SK-N-SH (cell line): ENCODE data around the gene NT5M. TPM values are rescaled to one million over a fixed set of nuclear protein-coding genes. Genes with fewer than 3 reads are reported as not detected.

ENCODE experiments used
- CTCF ChIA-PET: fragments of 300-600, 350-600 bp; formaldehyde crosslinking; extraction: SDS; loops from one replicate; lab custom pipeline; 2021; lab: Yijun Ruan, JAX
- POLR2A ChIA-PET: fragments of 350-600 bp; sonication (Branson Sonifier 250); formaldehyde crosslinking; extraction: SDS; loops from one replicate; lab custom pipeline; 2020; ENCODE audit warnings: antibody characterized with exemption, inconsistent platforms; lab: Yijun Ruan, JAX
- DNase-seq: peaks from one replicate; pipeline ENCODE4 v3.0.0; 2012
- H2AFZ ChIP-seq: fragments of 200-600 bp; sonication (generic); 2 replicates; pipeline ENCODE4 v1.8.1; 2016; ENCODE audit warnings: antibody characterized with exemption, mild to moderate bottlenecking, low read depth
- H3F3A ChIP-seq: fragments of 200-600 bp; sonication (generic); replicated peaks from 2 replicates; pipeline ENCODE3; 2016; ENCODE audit warnings: antibody characterized with exemption, mild to moderate bottlenecking; ENCODE audit not compliant: insufficient read depth
- H3K27ac ChIP-seq, 2 experiments: fragments of 200-500 bp in 1 of 2; fragments of 200-600 bp in 1 of 2; sonication (Bioruptor generic) in 1 of 2; sonication (generic), shearing (Covaris generic) in 1 of 2; 2 replicates each; pipeline versions ENCODE4 v1.5.1 to v1.6.1; 2014 to 2016; ENCODE audit warnings: low read depth in 2 of 2, inconsistent platforms in 1 of 2, low read length in 1 of 2, mild to moderate bottlenecking in 1 of 2, mixed read lengths in 1 of 2
- H3K27me3 ChIP-seq: fragments of 200-600 bp; sonication (generic), shearing (Covaris generic); 2 replicates; pipeline ENCODE4 v1.6.1; 2016; ENCODE audit warnings: mixed run types; ENCODE audit not compliant: insufficient read depth
- H3K36me3 ChIP-seq, 2 experiments: fragments of 200-500 bp in 1 of 2; fragments of 200-600 bp in 1 of 2; sonication (Bioruptor generic) in 1 of 2; sonication (generic) in 1 of 2; replicated peaks in 1 of 2; 2 replicates each; pipeline versions ENCODE3 to v1.5.1; 2014 to 2016; ENCODE audit warnings: low read length in 1 of 2, mild to moderate bottlenecking in 1 of 2; ENCODE audit not compliant: insufficient read depth in 2 of 2, control insufficient read depth in 1 of 2
- H3K4me1 ChIP-seq, 2 experiments: fragments of 200-500 bp in 1 of 2; fragments of 200-600 bp in 1 of 2; sonication (Bioruptor generic) in 1 of 2; sonication (generic), shearing (Covaris generic) in 1 of 2; 2 replicates each; pipeline versions ENCODE4 v1.5.1 to v1.6.1; 2014 to 2016; ENCODE audit warnings: low read depth in 1 of 2, low read length in 1 of 2, mixed run types in 1 of 2; ENCODE audit not compliant: insufficient read depth in 2 of 2, control insufficient read depth in 1 of 2
- H3K4me2 ChIP-seq: fragments of 200-600 bp; sonication (generic), shearing (Covaris generic); 2 replicates; pipeline ENCODE4 v1.6.1; 2017; ENCODE audit warnings: mixed run types
- H3K4me3 ChIP-seq, 2 experiments: fragments of 200-500 bp in 1 of 2; fragments of 200-600 bp in 1 of 2; sonication (Bioruptor generic) in 1 of 2; sonication (generic), shearing (Covaris generic) in 1 of 2; 2 replicates each; pipeline versions ENCODE4 v1.5.1 to v1.8.1; 2014 to 2016; ENCODE audit warnings: low read depth in 2 of 2, inconsistent platforms in 1 of 2, low read length in 1 of 2, mild to moderate bottlenecking in 1 of 2, mixed read lengths in 1 of 2, moderate library complexity in 1 of 2
- H3K79me2 ChIP-seq: fragments of 200-600 bp; sonication (generic); 2 replicates; pipeline ENCODE4 v1.8.1; 2017; ENCODE audit warnings: mild to moderate bottlenecking; ENCODE audit not compliant: insufficient read depth
- H3K9ac ChIP-seq: fragments of 200-600 bp; sonication (generic); 2 replicates; pipeline ENCODE4 v1.6.1; 2017; ENCODE audit warnings: mixed run types
- H3K9me2 ChIP-seq: fragments of 200-600 bp; sonication (generic); 2 replicates; pipeline ENCODE4 v1.6.1; 2017; ENCODE audit warnings: mixed run types
- H3K9me3 ChIP-seq: fragments of 200-600 bp; sonication (generic); 2 replicates; pipeline ENCODE4 v1.6.1; 2017; ENCODE audit warnings: mixed run types, mild to moderate bottlenecking, moderate library complexity
- H4K20me1 ChIP-seq: fragments of 200-600 bp; sonication (generic); 2 replicates; pipeline ENCODE4 v1.6.1; 2017; ENCODE audit warnings: mild to moderate bottlenecking, mixed run types; ENCODE audit not compliant: insufficient read depth
- ELF1 ChIP-seq: IDR thresholded peaks from 2 replicates; pipeline ENCODE4 v1.4.0; 2012
- EZH2phosphoT487 ChIP-seq: fragments of 200-600 bp; sonication (generic); IDR thresholded peaks from 2 replicates; pipeline ENCODE4 v1.6.1; 2017; ENCODE audit warnings: low read depth, mixed run types, mild to moderate bottlenecking, antibody characterized with exemption, moderate library complexity, borderline replicate concordance
- FOSL2 ChIP-seq: IDR thresholded peaks from 2 replicates; pipeline ENCODE4 v1.4.0; 2012; ENCODE audit warnings: low read depth, mild to moderate bottlenecking, moderate library complexity, borderline replicate concordance
- FOXJ3 ChIP-seq: sonication (generic); formaldehyde crosslinking; IDR thresholded peaks from 2 replicates; pipeline ENCODE4 v1.5.1; 2020; ENCODE audit warnings: mild to moderate bottlenecking, missing genetic modification reagents
- FOXM1 ChIP-seq: IDR thresholded peaks from 2 replicates; pipeline ENCODE4 v1.4.0; 2012; ENCODE audit warnings: low read depth, mild to moderate bottlenecking
- IRF3 ChIP-seq: fragments of 150-350 bp; IDR thresholded peaks from 2 replicates; pipeline ENCODE4 v1.6.1; 2016; ENCODE audit warnings: mild to moderate bottlenecking, low read depth, low read length
- JUND ChIP-seq: IDR thresholded peaks from 2 replicates; pipeline ENCODE4 v1.4.0; 2012
- MAX ChIP-seq: IDR thresholded peaks from 2 replicates; pipeline ENCODE4 v1.4.0; 2012; ENCODE audit warnings: low read depth
- PBX3 ChIP-seq: IDR thresholded peaks from 2 replicates; pipeline ENCODE4; 2012
- POLR2AphosphoS5 ChIP-seq: IDR thresholded peaks from 2 replicates; pipeline ENCODE4 v1.6.1; 2012; ENCODE audit warnings: low read depth, low read length
- REST ChIP-seq: IDR thresholded peaks from 2 replicates; pipeline ENCODE4 v1.6.1; 2012; ENCODE audit warnings: mild to moderate bottlenecking, low read depth, low read length, moderate library complexity
- RXRA ChIP-seq: IDR thresholded peaks from 2 replicates; pipeline ENCODE4 v1.4.0; 2012; ENCODE audit warnings: low read depth, mild to moderate bottlenecking, borderline replicate concordance
- TAF1 ChIP-seq: IDR thresholded peaks from 2 replicates; pipeline ENCODE4 v1.6.1; 2012; ENCODE audit warnings: low read depth, mild to moderate bottlenecking, low read length, moderate library complexity, borderline replicate concordance
- USF2 ChIP-seq: fragments of 150-350 bp; IDR thresholded peaks from 2 replicates; pipeline ENCODE4 v1.6.1; 2017; ENCODE audit warnings: antibody characterized with exemption, low read length, low read depth, borderline replicate concordance
- WGBS: methylation state at CpG from one replicate; pipeline ENCODE4 v1.1.6; 2017; ENCODE audit warnings: low lambda C conversion rate; 5-methylcytosine and 5-hydroxymethylcytosine counted together
- polyA plus RNA-seq, 3 experiments: library from polyadenylated mRNA; depleted of rRNA; stranded (reverse); fragments of >200 nt; gene quantifications; 2 replicates each; pipeline ENCODE4 v1.2.3, GENCODE V29; 2012

NT5M gene
- polyA plus RNA-seq, 1 of the 3 experiments (the other 2 are of a cell fraction): 3.9 TPM

- Histone ChIP-seq H4K20me1 (no peaks in the 10 kb centered on the region), H3K79me2 (no peaks in the 10 kb centered on the region), H3K27me3 (no peaks in the 10 kb centered on the region), H3F3A (peaks cover 5% of the 10 kb centered on the region), H3K9me3 (peaks cover 15% of the 10 kb centered on the region; the same call in 1 of the 2 replicates), H3K4me1 (peaks cover 0 to 7% of the 10 kb centered on the region in 2 experiments; a peak in 1 of 4 replicates), H2AFZ (no peak overlapping the region), H3K9ac (no peak overlapping the region), H3K27ac (no peak overlapping the region), H3K4me2 (no peak overlapping the region), H3K36me3 (no peaks in the 10 kb centered on the region), H3K9me2 (no peaks in the 10 kb centered on the region), H3K4me3 (no peak overlapping the region)
- DNase-seq: no peak
- 26% methylated on average over 3 of the region's 3 CpGs for WGBS
- no peak for TF ChIP-seq FOXJ3 (CRISPR knock-in tag)
- no peak for TF ChIP-seq ELF1
- no peak for TF ChIP-seq MAX
- no peak for TF ChIP-seq TAF1
- ChIA-PET CTCF (interaction anchor here (1.3 to 3.6 kb wide), 2 partner anchors 211 to 284 kb away, joined by 4 to 14 read pairs; no protein-coding TSS in a partner anchor), POLR2A (no interaction called here)
Measured at GRCh38 chr17:17358060-17358751, 55.0 kb downstream of the NT5M start.

- no peak for DNase-seq
- no peak overlapping the region for H2AFZ ChIP-seq
- H3K36me3 ChIP-seq: no peaks in the 10 kb centered on the region
- peaks cover 15% of the 10 kb centered on the region; the same call in 1 of the 2 replicates for H3K9me3 ChIP-seq
- no peak overlapping the region for H3K4me2 ChIP-seq
- ChIA-PET POLR2A (interaction anchor here (0.6 kb wide), 1 partner anchor 795 kb away, joined by 3 read pairs; no protein-coding TSS in a partner anchor), CTCF (interaction anchor here (1.3 to 3.6 kb wide), 2 partner anchors 210 to 283 kb away, joined by 4 to 14 read pairs; no protein-coding TSS in a partner anchor)
- H3K27me3 ChIP-seq: no peaks in the 10 kb centered on the region
- no peak for TF ChIP-seq EZH2phosphoT487
- no peak for TF ChIP-seq REST
- no peak for TF ChIP-seq PBX3
- TF ChIP-seq IRF3: no peak
- TF ChIP-seq FOSL2: no peak
- no peak for TF ChIP-seq JUND
- TF ChIP-seq FOXM1: no peak
- no peak for TF ChIP-seq RXRA
- TF ChIP-seq POLR2AphosphoS5: no peak
- TF ChIP-seq ELF1: no peak
- no peak for TF ChIP-seq USF2
- no peak for TF ChIP-seq FOXJ3 (CRISPR knock-in tag)
- H3F3A ChIP-seq: peaks cover 5% of the 10 kb centered on the region
- no peak overlapping the region for H3K27ac ChIP-seq
- peaks cover 0 to 4% of the 10 kb centered on the region in 2 experiments; a peak in 1 of 4 replicates for H3K4me1 ChIP-seq
- H3K79me2 ChIP-seq: no peaks in the 10 kb centered on the region
- no peak overlapping the region for H3K4me3 ChIP-seq
- no peaks in the 10 kb centered on the region for H4K20me1 ChIP-seq
- 7% methylated on average over 2 of the region's 2 CpGs for WGBS
- no peak overlapping the region for H3K9ac ChIP-seq
- H3K9me2 ChIP-seq: no peaks in the 10 kb centered on the region
Measured at GRCh38 chr17:17358866-17359265, 55.7 kb downstream of the NT5M start.
